Ishikawa (cell line): ENCODE measurements around the gene CAVIN1.

Experiments used
- CEBPB ChIP-seq: IDR thresholded peaks from 2 replicates; pipeline ENCODE4 v1.6.1; 2012
- CREB1 ChIP-seq: IDR thresholded peaks from 2 replicates; pipeline ENCODE4 v1.6.1; 2012; ENCODE audit warnings: low read depth
- EGR1 ChIP-seq: IDR thresholded peaks from 2 replicates; pipeline ENCODE4 v1.6.1; 2012
- EP300 ChIP-seq: IDR thresholded peaks from 2 replicates; pipeline ENCODE4 v1.6.1; 2012; ENCODE audit warnings: borderline replicate concordance
- FOXM1 ChIP-seq: IDR thresholded peaks from 2 replicates; pipeline ENCODE4 v1.6.1; 2012; ENCODE audit warnings: low read depth, borderline replicate concordance
- NFIC ChIP-seq: IDR thresholded peaks from 2 replicates; pipeline ENCODE4 v1.6.1; 2012
- RAD21 ChIP-seq: IDR thresholded peaks from 2 replicates; pipeline ENCODE4 v1.6.1; 2012; ENCODE audit warnings: low read depth
- REST ChIP-seq: IDR thresholded peaks from 2 replicates; pipeline ENCODE4 v1.6.1; 2012; ENCODE audit warnings: low read depth, mild to moderate bottlenecking
- TAF1 ChIP-seq: IDR thresholded peaks from 2 replicates; pipeline ENCODE4 v1.6.1; 2012; ENCODE audit warnings: low read depth, mild to moderate bottlenecking
- TCF12 ChIP-seq: IDR thresholded peaks from 2 replicates; pipeline ENCODE4 v1.6.1; 2012; ENCODE audit warnings: low read depth
- TEAD4 ChIP-seq: IDR thresholded peaks from 2 replicates; pipeline ENCODE4 v1.6.1; 2012
- USF1 ChIP-seq: IDR thresholded peaks from 2 replicates; pipeline ENCODE4 v1.6.1; 2012
- YY1 ChIP-seq: IDR thresholded peaks from 2 replicates; pipeline ENCODE4 v1.6.1; 2012; ENCODE audit warnings: low read depth
- ZBTB7A ChIP-seq: IDR thresholded peaks from 2 replicates; pipeline ENCODE4 v1.6.1; 2012; ENCODE audit warnings: low read depth
- TF ChIP-seq, protein P1 (sequence below): IDR thresholded peaks from 2 replicates; pipeline ENCODE4 v1.6.1; 2012

CAVIN1 gene

GRCh38 chr17:42378359-42378958, 44.6 kb downstream of the CAVIN1 start:
- TF ChIP-seq TAF1 (no peak), CEBPB (no peak), TCF12 (no peak), NFIC (no peak), RAD21 (no peak), FOXM1 (no peak), CREB1 (no peak), REST (no peak), EP300 (no peak), EGR1 (no peak), YY1 (no peak)
- TF ChIP-seq, protein P1, sequence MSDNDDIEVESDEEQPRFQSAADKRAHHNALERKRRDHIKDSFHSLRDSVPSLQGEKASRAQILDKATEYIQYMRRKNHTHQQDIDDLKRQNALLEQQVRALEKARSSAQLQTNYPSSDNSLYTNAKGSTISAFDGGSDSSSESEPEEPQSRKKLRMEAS, result no peak

GRCh38 chr17:42373896-42374295, 49.2 kb downstream of the CAVIN1 start:
- TF ChIP-seq CEBPB (no peak), EGR1 (no peak), REST (no peak), RAD21 (no peak), YY1 (no peak), FOXM1 (no peak), ZBTB7A (no peak), CREB1 (no peak), USF1 (no peak), TCF12 (no peak), EP300 (no peak), TEAD4 (no peak)
- TF ChIP-seq, protein P1, result no peak

DNA sequence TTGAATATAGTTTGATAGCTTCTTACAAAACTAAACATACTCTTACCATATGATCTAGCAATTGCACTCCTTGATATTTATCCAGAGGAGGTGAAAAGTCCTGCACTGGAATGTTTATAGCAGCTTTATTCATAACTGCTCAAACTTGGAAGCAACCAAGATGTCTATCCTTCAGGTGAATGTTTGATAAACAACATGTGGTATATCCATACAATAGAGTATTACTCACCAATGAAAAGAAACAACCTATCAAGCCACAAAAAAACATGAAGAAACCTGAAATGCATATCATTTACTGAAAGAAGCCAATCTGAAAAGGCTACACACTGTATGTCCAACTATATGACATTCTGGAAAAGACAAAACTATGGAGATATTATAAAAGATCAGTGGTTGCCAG, 50.9 kb downstream of the CAVIN1 start:
- no peak for TF ChIP-seq YY1
- TF ChIP-seq ZBTB7A, result no peak
- TF ChIP-seq EP300, result no peak
- TF ChIP-seq, protein P1, result no peak
- TF ChIP-seq REST, result no peak
- TF ChIP-seq TCF12, result no peak
- TF ChIP-seq FOXM1, result no peak
- TF ChIP-seq TEAD4, result no peak
- no peak for TF ChIP-seq RAD21
- no peak for TF ChIP-seq USF1
- no peak for TF ChIP-seq NFIC
- TF ChIP-seq CREB1, result no peak
- TF ChIP-seq EGR1, result no peak
- no peak for TF ChIP-seq TAF1

- no peak for TF ChIP-seq EP300
- no peak for TF ChIP-seq TEAD4
- no peak for TF ChIP-seq USF1
- no peak for TF ChIP-seq EGR1
- no peak for TF ChIP-seq REST
- TF ChIP-seq RAD21, result no peak
- TF ChIP-seq YY1, result no peak
- TF ChIP-seq NFIC, result no peak
- TF ChIP-seq ZBTB7A, result no peak
- TF ChIP-seq TAF1, result no peak
- TF ChIP-seq CEBPB, result no peak
- no peak for TF ChIP-seq FOXM1
- TF ChIP-seq CREB1, result no peak
- TF ChIP-seq, protein P1, result no peak
- no peak for TF ChIP-seq TCF12
Measured at GRCh38 chr17:42365136-42365535, 57.9 kb downstream of the CAVIN1 start.
